Measurements from ENCODE around the gene FTL.
"Not testable (repeated sequence)": the region's sequence is repeated elsewhere in the genome, so short reads cannot be mapped to it uniquely, and the experiment has no call there.

FTL gene

DNA sequence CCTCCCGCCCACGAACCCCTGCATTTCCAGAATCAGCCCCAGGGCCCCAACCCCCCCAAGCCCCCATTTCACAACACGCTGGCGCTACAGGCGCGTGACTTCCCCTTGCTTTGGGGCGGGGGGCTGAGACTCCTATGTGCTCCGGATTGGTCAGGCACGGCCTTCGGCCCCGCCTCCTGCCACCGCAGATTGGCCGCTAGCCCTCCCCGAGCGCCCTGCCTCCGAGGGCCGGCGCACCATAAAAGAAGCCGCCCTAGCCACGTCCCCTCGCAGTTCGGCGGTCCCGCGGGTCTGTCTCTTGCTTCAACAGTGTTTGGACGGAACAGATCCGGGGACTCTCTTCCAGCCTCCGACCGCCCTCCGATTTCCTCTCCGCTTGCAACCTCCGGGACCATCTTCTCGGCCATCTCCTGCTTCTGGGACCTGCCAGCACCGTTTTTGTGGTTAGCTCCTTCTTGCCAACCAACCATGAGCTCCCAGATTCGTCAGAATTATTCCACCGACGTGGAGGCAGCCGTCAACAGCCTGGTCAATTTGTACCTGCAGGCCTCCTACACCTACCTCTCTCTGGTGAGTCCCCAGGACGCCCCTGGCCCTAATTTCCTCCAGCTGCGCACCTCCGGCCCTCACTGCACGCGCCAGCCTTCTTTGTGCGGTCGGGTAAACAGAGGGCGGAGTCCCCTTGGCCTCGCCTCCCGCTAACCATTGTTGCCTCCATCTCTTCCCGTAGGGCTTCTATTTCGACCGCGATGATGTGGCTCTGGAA lies at the start of gene FTL:
TSS of gene FTL (plus strand) at position 270 of the 766 bp plus-strand sequence. CDS start at position 469, 199 bp downstream.
- peak; percentile 87 to 93 for DNase-seq

DNA sequence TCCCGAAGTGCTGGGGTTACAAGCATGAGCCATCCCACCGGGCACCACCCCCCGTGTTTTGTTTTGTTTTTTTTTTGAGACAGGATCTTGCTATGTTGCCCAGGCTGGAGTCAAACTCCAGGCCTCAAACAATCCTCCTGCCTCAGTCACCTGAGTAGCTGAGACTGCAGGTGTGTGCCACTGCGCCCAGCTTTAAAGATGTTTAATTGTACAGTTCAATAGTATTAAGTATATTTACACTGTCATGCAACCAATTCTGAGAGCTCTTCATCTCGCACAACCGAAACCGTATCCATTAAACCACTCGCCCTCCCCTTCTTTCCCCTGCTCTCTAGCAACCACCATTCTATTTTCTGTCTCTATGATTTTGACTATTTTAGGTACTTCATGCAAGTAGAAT lies 49.4 kb upstream of the FTL start:
- no peak for DNase-seq

DNA sequence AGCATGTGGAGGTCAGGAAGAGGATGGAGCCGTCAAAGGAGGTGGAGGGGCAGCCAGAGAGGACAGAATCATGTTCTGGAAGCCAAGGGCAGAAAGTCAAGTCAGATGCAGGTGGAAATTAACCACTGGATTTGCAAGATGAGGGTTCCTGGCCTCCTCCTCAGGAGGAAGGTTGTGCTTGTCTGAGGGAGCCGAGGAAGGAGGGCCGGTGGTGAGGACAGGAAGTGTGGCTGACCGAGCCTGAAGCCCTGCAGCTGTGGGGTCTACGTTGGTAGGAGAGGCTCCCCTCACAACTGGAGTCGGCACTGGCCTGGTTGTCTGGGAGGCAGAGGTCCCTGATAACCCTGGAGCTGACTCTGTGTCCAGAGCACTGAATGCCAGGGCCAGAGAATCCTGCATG lies 47.0 kb upstream of the FTL start:
- DNase-seq, result no peak

GRCh38 chr19:48918801-48919247 lies 46.3 kb upstream of the FTL start:
- DNase-seq, result no peak

DNA sequence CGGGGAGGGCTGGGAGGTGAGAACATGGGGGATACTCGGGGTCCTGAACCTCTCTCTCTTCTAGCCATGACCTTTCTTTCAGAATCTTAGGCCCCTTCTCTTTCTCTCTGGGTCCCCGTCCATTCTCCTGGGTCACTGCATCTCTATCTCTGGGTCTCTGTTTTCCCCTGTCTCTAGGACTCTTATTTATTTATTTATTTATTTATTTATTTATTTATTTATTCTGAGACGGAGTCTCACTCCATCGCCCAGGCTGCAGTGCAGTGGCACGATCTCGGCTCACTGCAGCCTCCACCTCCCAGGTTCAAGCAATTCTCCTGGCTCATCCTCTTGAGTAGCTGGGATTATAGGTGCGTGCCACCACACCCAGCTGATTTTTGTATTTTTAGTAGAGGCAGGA lies 45.8 kb upstream of the FTL start:
- not testable (repeated sequence) for DNase-seq

GRCh38 chr19:48920949-48921348 lies 44.2 kb upstream of the FTL start:
- DNase-seq, result no peak

DNA sequence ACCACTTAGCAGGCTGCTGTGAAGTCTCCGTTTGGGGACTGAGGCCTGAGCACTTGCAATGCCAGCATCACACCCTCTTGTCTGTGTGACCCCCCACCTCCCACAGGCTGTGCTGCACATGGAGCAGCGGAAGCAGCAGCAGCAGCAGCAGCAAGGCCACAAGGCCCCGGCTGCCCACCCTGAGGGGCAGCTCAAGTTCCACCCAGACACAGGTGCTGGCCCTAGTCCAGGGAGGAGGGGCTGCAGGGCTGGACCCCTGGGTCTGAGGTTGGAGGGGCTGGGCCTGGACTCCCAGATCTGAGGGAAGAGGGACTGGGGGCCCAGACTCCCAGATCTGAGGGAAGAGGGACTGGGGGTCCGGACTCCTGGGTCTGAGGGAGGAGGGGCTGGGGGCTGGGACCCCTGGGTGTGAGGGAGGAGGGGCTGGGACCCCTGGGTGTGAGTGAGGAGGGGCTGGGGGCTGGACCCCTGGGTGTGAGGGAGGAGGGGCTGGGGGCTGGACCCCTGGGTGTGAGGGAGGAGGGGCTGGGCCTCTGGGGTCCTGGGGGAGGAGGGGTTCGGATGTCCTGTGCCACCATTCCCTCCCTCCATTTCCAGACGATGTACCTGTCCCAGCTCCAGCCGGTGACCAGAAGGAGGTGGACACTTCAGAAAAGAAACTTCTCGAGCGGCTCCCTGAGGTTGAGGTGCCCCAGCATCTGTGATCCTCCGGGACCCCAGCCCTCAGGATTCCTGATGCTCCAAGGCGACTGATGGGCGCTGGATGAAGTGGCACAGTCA lies 43.2 kb upstream of the FTL start:
- DNase-seq, result no peak

GRCh38 chr19:48922548-48923490 lies 42.3 kb upstream of the FTL start:
- no peak for DNase-seq

GRCh38 chr19:48925240-48925843 lies 39.8 kb upstream of the FTL start:
- DNase-seq, result no peak

DNA sequence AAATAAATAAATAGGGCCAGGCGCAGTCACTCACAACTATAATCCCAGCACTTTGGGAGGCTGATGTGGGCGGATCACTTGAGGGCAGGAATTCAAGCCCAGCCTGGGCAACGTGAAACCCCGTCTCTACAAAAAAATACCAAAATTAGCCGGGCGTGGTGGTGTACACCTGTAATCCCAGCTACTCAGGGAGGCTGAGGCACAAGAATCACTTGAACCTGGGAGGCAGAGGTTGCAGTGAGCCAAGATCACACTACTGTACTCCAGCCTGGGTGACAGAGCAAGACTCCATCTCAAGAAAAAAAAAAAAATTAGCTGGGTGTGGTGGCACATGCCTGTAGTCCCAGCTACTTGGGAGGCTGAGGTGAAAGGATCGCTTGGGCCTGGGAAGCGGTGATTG lies 39.2 kb upstream of the FTL start:
- DNase-seq, result not testable (repeated sequence)

DNA sequence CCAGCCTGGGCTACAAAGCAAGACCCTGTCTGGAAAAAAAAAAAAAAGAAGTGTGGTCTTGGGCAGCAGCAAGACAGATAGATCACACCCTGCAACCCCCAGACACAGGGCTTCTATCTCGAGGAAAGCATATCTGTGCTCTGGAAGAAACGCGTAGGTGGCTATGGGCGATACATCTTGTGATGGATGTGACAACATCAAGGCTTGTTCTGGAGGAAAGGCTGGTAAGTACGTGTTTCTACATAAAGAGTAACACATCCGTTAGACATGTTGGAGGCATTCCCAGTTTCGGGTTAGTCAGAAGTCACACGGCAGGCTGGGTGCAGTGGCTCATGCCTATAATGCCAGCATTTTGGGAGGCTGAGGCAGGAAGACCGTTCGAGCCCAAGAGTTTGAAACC lies 38.2 kb upstream of the FTL start:
- peak in 1 of 2 experiments; percentile 3 for DNase-seq

DNA sequence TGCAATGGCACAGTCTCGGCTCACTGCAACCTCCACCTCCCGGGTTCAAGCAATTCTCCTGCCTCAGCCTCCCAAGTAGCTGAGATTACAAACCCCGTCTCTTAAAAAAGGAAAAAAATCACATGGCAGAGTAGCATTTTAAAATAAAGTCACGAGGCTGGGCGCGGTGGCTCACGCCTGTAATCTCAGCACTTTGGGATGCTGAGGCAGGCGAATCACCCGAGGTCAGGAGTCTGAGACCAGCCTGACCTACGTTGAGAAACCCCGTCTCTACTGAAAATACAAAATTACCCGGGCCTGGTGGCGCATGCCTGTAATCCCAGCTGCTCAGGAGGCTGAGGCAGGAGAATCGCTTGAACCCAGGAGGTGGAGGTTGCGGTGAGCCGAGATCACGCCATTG lies 37.4 kb upstream of the FTL start:
- not testable (repeated sequence) for DNase-seq

GRCh38 chr19:48928164-48929025 lies 36.7 kb upstream of the FTL start:
- no peak for DNase-seq

GRCh38 chr19:48933382-48933932 lies 31.7 kb upstream of the FTL start, which contains the start of gene DHDH:
Gene DHDH, plus strand, starts transcription at chr19:48933699. Its CDS starts 23 bp downstream, at chr19:48933722.
- peak; percentile 5 to 10 for DNase-seq

DNA sequence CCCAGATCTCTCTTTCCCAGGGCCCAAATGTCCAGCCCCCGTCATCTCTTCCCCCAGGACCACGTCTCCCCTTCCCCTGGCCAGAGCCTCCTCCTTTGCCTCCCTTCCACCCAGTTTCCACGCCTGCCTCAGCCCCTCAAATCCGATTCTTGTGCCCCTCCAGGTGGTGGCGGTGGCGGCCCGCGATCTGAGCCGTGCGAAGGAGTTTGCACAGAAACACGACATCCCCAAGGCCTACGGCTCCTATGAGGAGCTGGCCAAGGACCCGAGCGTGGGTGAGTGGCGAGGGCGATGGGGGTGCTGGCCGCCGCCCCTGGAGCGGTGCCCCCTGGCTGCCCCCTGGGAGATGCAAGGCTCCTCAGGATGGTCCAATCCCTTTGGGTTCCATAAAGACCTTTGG lies 30.3 kb upstream of the FTL start:
- DNase-seq, result no peak

DNA sequence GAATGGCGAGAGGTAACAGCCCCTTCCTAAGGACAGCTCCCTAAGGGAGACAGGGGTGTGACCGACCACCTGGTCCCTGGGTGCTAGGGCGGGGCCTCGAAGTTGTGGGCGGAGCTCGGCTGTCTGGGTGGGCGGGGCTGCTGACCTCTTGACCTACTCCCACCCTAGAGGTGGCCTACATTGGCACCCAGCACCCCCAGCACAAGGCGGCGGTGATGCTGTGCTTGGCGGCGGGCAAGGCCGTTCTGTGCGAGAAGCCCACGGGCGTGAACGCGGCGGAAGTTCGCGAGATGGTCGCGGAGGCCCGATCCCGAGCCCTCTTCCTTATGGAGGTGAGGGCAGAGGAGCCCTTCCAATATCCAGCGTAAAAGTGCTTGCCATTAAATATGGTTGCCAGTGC lies 29.2 kb upstream of the FTL start:
- no peak for DNase-seq

- DNase-seq, result no peak
Measured at GRCh38 chr19:48938256-48938655, 26.9 kb upstream of the FTL start.

DNA sequence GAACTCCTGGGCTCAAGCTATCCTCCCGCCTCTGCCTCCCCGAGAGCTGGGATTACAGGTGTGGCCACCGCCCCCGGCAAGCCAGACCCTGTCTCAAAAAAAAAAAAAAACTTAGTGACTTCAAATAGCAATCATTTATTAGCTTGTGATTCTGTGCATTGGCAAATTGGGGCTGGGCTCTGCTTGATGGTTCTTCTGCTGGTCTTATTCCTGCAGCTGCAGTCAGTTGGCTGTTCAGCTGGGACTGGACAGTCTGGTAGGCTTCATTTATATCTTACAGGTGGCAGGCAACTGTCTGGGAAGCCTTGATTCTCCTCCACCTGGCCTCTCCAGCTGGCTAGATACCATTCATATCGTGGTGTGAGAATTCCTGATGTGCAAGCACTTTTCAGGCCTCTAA lies 24.2 kb upstream of the FTL start:
- no peak for DNase-seq

- DNase-seq, result no peak
Measured at GRCh38 chr19:48943081-48943480, 22.0 kb upstream of the FTL start.

DNA sequence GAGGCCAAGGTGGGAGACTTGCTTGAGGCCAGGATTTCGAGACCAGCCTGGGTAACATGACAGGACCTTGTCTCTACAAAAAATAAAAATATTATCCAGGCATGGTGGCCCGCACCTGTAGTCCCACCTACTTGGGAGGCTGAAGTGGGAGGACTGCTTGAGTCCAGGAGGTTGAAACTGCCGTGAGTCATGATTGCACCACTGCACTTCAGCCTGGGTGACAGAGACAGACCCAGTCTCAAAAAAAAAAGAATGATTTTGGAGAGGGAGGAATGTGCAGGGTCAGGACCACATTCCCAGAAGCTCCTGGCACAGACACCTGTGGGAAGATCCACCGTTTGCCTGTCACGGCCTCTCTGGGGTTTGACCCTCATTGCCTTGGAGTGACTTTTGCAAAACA lies 19.7 kb upstream of the FTL start:
- DNase-seq, result no peak

- no peak for DNase-seq
Measured at GRCh38 chr19:48945817-48946216, 19.3 kb upstream of the FTL start.
